Measurements from ENCODE around the gene RNMT. TPM values are rescaled to one million over a fixed set of nuclear protein-coding genes. Genes with fewer than 3 reads are reported as not detected.
"Not testable (repeated sequence)": the region's sequence is repeated elsewhere in the genome, so short reads cannot be mapped to it uniquely, and the experiment has no call there.

RNMT gene
- total and polyA plus RNA-seq, 2 of the 4 experiments (the other 2 are of a cell fraction): 13.3 to 13.6 TPM

DNA sequence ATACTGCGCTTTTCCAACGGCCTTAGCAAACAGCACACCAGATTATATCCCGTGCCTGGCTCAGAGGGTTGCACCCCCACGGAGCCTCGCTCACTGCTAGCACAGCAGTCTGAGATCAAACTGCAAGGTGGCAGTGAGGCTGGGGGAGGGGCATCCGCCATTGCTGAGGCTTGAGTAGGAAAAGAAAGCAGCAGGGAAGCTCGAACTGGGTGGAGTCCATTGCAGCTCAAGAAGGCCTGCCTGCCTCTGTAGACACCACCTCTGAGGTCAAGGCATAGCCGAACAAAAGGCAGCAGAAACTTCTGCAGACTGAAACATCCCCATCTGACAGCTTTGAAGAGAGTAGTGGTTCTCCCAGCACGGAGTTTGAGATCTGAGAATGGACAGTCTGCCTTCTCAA, 36.4 kb upstream of the RNMT start:
- H2BK20ac ChIP-seq (ENCODE audit: low read depth, low read length); H3K4me2 ChIP-seq (ENCODE audit: low read depth, low read length); H2AK9ac ChIP-seq (replicated peaks; ENCODE audit: low read depth, low read length, poor library complexity); H3K9ac ChIP-seq (ENCODE audit: low read depth, low read length); H2BK15ac ChIP-seq (ENCODE audit: low read depth, low read length); BruUV-seq (replicated peaks); H3K36me3 ChIP-seq (ENCODE audit: control insufficient read depth, insufficient read depth, low read length); H3K9me3 ChIP-seq (ENCODE audit: control insufficient read depth, insufficient read depth, low read length); H3K56ac ChIP-seq (ENCODE audit: extremely low read depth, insufficient read depth, low read length); H2AFZ ChIP-seq (replicated peaks; ENCODE audit: low read length, poor library complexity); H3K4me3 ChIP-seq (ENCODE audit: insufficient read depth, low read depth, low read length); H4K91ac ChIP-seq (ENCODE audit: insufficient read depth, low read depth, low read length); H3K9me1 ChIP-seq (ENCODE audit: insufficient read depth, low read length); H2BK120ac ChIP-seq (ENCODE audit: low read depth, low read length); H3K18ac ChIP-seq (ENCODE audit: low read depth, low read length); H4K5ac ChIP-seq (ENCODE audit: low read depth, low read length); H3K14ac ChIP-seq (replicated peaks; ENCODE audit: low read depth, low read length); intact Hi-C loops (cut with micrococcal nuclease); H4K20me1 ChIP-seq (ENCODE audit: insufficient read depth, low read length); H3K4me1 ChIP-seq (ENCODE audit: control insufficient read depth, insufficient read depth, low read length); dilution Hi-C loops (cut with HindIII; ENCODE audit: low sequenced_read_pairs, unreplicated experiment); H3K27me3 ChIP-seq (ENCODE audit: control insufficient read depth, insufficient read depth, low read length); H2BK5ac ChIP-seq (ENCODE audit: low read depth, low read length, poor library complexity, severe bottlenecking); H4K8ac ChIP-seq (ENCODE audit: low read depth in 2 of 2, low read length in 2 of 2); H3K23ac ChIP-seq (ENCODE audit: low read depth, low read length); H3K27ac ChIP-seq (ENCODE audit: insufficient read depth, low read length); H3K4ac ChIP-seq (ENCODE audit: low read depth, low read length); in situ Hi-C loops (cut with MboI; ENCODE audit: low sequenced_read_pairs); POLR2A ChIA-PET (ENCODE audit: unreplicated experiment); CTCF ChIA-PET; H2AK5ac ChIP-seq (ENCODE audit: low read depth, low read length); ATAC-seq (ENCODE audit: low read depth); DNase-seq: not testable (repeated sequence)
- no CpG with 5 or more reads among the region's 9 CpGs for WGBS, 2 experiments (ENCODE audit: extremely low coverage in 2 of 2, insufficient read length in 1 of 2)
- H3K79me1 ChIP-seq (ENCODE audit: low read depth in 1 of 2, low read length in 2 of 2): peaks cover 7 to 25% of the 10 kb centered on the region in 2 experiments; a peak in 3 of 4 replicates

DNA sequence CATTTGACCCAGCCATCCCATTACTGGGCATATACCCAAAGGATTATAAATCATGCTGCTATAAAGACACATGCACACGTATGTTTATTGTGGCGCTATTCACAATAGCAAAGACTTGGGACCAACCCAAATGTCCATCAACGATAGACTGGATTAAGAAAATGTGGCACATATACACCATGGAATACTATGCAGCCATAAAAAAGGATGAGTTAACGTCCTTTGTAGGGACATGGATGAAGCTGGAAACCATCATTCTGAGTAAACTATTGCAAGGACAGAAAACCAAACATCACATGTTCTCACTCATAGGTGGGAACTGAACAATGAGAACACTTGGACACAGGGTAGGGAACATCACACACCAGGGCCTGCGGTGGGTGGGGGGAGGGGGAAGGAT, 31.1 kb upstream of the RNMT start:
- H2BK15ac ChIP-seq (ENCODE audit: low read depth, low read length); H2BK5ac ChIP-seq (ENCODE audit: low read depth, low read length, poor library complexity, severe bottlenecking); H4K5ac ChIP-seq (ENCODE audit: low read depth, low read length); POLR2A ChIA-PET (ENCODE audit: unreplicated experiment); BruUV-seq (replicated peaks); intact Hi-C loops (cut with micrococcal nuclease); H3K4ac ChIP-seq (ENCODE audit: low read depth, low read length); in situ Hi-C loops (cut with MboI; ENCODE audit: low sequenced_read_pairs); ATAC-seq (ENCODE audit: low read depth); dilution Hi-C loops (cut with HindIII; ENCODE audit: low sequenced_read_pairs, unreplicated experiment); H2AK5ac ChIP-seq (ENCODE audit: low read depth, low read length); CTCF ChIA-PET; H2AFZ ChIP-seq (replicated peaks; ENCODE audit: low read length, poor library complexity); H3K23ac ChIP-seq (ENCODE audit: low read depth, low read length); H3K4me3 ChIP-seq (ENCODE audit: insufficient read depth, low read depth, low read length); H4K8ac ChIP-seq (ENCODE audit: low read depth in 2 of 2, low read length in 2 of 2); H3K18ac ChIP-seq (ENCODE audit: low read depth, low read length); H3K36me3 ChIP-seq (ENCODE audit: control insufficient read depth, insufficient read depth, low read length); H3K79me1 ChIP-seq (ENCODE audit: low read depth in 1 of 2, low read length in 2 of 2); H3K56ac ChIP-seq (ENCODE audit: extremely low read depth, insufficient read depth, low read length); H2BK120ac ChIP-seq (ENCODE audit: low read depth, low read length); DNase-seq; H2AK9ac ChIP-seq (replicated peaks; ENCODE audit: low read depth, low read length, poor library complexity); H3K9ac ChIP-seq (ENCODE audit: low read depth, low read length); H3K27ac ChIP-seq (ENCODE audit: insufficient read depth, low read length); H2BK20ac ChIP-seq (ENCODE audit: low read depth, low read length); H3K4me1 ChIP-seq (ENCODE audit: control insufficient read depth, insufficient read depth, low read length); H3K4me2 ChIP-seq (ENCODE audit: low read depth, low read length); H3K9me3 ChIP-seq (ENCODE audit: control insufficient read depth, insufficient read depth, low read length); H3K27me3 ChIP-seq (ENCODE audit: control insufficient read depth, insufficient read depth, low read length); H4K91ac ChIP-seq (ENCODE audit: insufficient read depth, low read depth, low read length); H3K14ac ChIP-seq (replicated peaks; ENCODE audit: low read depth, low read length); H3K9me1 ChIP-seq (ENCODE audit: insufficient read depth, low read length): not testable (repeated sequence)
- WGBS, 2 experiments (ENCODE audit: extremely low coverage in 2 of 2, insufficient read length in 1 of 2): no CpG with 5 or more reads among the region's 5 CpGs
- H4K20me1 ChIP-seq (ENCODE audit: insufficient read depth, low read length): peaks cover 14% of the 10 kb centered on the region
